AG08396 (cell line): ENCODE data around the gene TMEM250.
"Not testable (repeated sequence)": the region's sequence is repeated elsewhere in the genome, so short reads cannot be mapped to it uniquely, and the experiment has no call there.

Experiments used
- DNase-seq: peaks from one replicate; pipeline ENCODE4 v3.0.0; 2012; ENCODE audit warnings: low spot score, mixed read lengths

Gene TMEM250

DNA sequence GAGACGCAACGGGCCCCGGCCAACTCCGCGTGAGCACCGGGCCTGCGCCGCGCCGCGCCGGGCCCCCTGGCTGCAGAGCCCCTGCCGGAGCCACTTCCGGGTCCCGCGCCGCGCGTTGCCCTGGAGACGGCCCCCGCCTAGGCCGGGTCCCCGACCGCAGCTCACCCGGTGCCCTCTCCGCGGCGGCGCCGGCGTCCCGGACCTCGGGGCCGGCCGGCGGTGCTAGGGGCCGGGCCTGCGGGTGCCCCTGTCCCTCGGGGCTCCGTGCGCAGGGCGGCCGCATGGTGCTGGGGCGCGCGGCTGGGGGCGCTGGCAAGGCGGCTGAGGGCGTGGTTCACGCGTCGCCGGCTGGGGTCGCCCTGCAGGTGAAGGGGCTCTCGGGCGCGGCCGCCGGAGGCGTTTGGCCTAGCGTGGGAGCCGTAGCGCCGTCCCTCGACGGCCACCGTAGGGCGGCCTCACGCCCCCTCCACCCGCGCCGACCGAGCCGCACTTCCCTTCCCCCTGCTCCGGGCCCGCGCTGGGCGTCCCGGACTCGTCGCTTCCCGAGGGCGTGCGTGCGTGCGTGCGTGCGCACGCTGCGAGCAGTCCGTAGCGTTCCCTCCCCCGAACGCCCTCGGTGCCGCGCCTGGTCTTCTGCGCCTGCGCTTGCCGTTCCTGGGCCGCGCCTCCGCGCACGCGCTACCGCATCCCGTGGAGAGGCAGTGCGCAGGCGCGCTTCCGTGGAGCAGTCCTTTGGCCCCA, at the start of gene TMEM250:
TSS of gene TMEM250 (minus strand) at position 556 of the 741 bp plus-strand sequence. CDS start 1,975 bp downstream, outside the sequence.
- peak; percentile 100 for DNase-seq

GRCh38 chr9:136163248-136163850, 44.7 kb upstream of the TMEM250 start:
- no peak for DNase-seq

GRCh38 chr9:136160995-136161610, 42.4 kb upstream of the TMEM250 start:
- no peak for DNase-seq

DNA sequence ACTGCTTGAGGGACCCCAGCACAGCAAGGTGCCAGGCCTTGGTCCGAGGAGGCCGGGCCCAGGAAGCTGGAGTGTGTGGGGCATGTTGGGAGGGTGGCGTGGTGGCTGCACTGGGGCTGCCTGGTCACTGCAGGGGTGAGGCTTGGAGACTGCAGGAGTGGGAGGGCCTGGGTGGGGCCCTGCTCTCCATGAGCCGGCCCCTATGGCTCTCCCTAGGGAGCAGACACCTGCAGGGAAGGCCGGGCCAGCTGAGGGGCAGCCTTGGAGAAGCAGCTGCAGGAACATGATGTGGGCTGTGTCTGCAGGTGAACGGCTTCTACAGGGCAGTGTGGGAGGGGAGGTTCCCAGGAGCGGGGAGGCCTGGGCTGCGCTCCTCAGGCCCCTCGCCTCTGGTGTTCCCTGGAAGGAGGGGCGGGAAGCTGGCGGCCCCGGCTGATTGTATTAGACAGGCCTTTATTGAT, 41.7 kb upstream of the TMEM250 start:
- no peak for DNase-seq

GRCh38 chr9:136159851-136160250, 41.2 kb upstream of the TMEM250 start:
- no peak for DNase-seq

GRCh38 chr9:136157477-136158265, 39.0 kb upstream of the TMEM250 start:
- DNase-seq, result no peak

DNA sequence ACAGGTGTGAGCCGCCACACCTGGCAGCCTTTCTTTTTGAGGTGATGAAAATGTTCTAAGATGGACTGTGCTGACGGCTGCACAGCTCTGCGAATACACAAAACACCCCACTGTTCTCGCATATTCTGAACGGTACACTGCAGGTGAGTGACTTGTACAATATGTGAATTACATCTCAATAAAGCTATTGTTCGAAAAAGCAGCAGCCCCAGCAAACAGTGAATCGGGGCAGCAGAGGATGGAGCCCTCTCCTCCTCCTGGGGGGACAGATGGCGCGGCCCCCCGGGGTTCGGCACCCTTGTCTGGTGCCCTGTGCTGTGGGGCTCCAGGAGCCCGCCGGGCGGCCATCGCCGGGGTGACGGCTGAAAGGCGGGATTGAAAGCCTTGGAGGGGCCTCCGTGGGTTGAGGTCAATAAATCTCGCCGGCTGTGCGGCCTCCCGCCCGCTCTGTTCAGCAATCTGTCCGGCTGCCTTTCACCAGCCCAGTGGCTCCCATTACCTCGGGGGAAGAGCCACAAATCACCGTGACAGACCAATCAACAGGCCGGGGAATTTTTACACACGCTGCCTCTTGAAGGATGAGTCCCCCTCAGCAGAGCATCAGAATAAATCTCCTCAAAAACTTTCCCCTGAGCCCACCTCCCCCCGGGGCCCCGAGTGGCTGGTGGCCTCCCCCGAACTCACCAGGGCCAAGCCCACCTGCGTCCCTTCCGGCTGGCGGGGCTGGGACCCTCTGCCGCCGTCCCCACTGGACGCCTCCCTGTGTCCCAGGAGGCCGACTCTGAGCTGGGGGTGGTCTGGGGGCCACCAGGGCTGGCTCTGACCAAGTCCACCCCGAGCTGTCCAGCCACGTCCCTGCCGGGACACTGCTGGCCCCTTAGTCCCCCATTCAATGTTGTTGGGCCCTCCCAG, 37.8 kb upstream of the TMEM250 start:
- DNase-seq, result no peak

GRCh38 chr9:136155576-136155975, 36.9 kb upstream of the TMEM250 start:
- DNase-seq, result no peak

GRCh38 chr9:136154943-136155342, 36.3 kb upstream of the TMEM250 start:
- DNase-seq, result no peak

DNA sequence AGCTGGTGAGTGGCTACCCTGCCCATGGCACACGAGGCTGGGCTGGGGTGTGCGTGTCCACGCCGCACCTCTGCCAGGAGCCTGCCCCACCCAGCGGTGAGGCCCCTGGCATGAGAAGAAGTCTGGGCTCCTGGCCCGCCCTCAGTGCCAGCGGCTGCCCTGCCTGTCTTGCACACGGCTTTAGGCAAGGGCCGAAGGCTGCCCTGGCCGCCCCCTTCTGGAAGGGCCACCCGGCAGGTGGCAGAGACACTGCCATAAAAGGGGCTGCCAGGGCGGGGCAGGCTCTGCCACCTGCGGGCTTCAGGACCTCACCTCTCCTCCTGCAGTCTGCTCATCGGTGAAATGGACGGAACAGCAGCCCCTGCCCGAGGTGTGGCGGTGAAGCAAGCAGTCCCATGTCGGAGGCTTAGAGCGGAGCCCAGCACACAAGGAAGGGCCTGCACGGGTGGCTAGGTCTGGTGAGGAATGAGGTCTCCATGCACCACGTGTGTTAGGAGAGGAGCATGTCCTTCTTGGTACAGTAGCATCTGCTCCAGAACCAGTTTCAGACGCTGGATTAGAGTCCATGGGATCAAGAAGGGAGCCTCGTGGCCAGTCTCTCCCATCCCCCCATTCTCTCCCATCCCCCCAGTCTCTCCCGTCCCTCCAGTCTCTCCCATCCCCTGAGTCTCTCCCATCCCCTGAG, 34.8 kb upstream of the TMEM250 start:
- DNase-seq, result no peak

GRCh38 chr9:136152931-136153330, 34.3 kb upstream of the TMEM250 start:
- DNase-seq, result no peak

- DNase-seq, result no peak
Measured at GRCh38 chr9:136152543-136152866, 33.8 kb upstream of the TMEM250 start.

GRCh38 chr9:136151848-136152542, 33.3 kb upstream of the TMEM250 start:
- DNase-seq, result no peak

DNA sequence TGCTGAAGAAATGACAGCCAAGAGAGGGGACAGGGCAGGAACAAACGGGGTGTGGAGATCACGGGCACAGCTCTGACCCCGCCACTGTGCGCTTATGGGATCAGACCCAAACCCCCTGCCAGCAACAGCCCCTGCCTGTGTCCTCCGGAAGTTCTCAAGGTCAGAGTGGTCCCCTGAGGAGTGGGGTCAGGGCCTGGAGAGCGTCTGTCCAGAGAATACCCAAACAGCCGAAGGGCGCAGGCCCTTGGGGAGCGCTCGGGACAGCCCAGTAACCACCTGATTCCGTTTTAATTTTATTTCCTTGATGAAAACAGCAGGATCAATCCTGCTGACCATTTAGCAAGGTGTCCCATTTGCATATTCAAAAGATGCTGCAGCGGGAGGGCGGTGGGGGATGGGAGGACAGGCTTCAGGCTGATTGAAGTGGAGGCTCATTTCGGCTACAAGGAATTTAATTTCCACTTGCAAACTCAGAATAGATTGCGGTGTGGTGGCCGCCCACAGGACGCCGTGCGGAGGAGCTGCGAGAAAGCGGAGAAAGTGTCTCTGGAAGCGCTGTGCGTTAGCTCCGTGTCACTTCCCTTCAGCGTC, 32.6 kb upstream of the TMEM250 start:
- no peak for DNase-seq

DNA sequence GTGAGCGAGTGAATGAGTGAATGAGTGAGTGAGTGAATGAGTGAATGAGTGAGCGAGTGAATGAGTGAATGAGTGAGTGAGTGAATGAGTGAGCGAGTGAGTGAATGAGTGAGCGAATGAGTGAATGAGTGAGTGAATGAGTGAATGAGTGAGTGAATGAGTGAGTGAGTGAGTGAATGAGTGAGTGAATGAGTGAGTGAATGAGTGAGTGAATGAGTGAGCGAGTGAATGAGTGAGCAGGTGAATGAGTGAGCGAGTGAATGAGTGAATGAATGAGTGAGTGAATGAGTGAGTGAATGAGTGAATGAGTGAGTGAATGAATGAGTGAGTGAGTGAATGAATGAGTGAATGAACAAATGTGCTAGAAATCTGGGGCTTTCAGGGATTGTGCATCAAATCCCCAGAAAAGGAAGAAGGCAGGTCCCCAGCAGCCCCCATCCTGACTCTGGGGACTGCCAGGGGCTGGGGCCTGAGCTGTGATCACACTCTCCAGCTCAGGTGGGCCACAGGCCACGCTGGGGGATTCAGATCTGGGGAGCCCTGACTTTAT, 32.1 kb upstream of the TMEM250 start:
- DNase-seq, result not testable (repeated sequence)

GRCh38 chr9:136149853-136150252, 31.2 kb upstream of the TMEM250 start:
- no peak for DNase-seq

- no peak for DNase-seq
Measured at GRCh38 chr9:136149337-136149736, 30.7 kb upstream of the TMEM250 start.

DNA sequence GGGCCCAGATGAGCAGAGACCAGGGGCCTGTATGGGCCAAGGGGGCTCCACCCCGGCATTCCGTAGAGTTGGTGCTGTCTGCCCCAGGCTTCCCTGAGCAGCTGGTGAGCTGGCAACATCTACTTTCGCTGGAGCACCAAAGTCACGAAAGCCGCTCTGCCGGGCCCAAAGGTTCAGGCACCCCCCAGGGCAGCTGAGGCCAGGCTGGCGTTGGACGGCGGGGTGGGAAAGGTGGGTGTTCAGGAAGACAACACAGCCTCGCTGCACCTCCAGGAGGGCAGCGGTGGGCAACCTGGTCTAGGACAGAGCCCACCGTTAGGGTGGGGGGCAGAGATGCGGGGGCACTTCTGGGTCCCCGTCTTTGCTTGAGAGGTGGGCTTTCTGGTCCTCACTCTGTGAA, 30.1 kb upstream of the TMEM250 start:
- no peak for DNase-seq

DNA sequence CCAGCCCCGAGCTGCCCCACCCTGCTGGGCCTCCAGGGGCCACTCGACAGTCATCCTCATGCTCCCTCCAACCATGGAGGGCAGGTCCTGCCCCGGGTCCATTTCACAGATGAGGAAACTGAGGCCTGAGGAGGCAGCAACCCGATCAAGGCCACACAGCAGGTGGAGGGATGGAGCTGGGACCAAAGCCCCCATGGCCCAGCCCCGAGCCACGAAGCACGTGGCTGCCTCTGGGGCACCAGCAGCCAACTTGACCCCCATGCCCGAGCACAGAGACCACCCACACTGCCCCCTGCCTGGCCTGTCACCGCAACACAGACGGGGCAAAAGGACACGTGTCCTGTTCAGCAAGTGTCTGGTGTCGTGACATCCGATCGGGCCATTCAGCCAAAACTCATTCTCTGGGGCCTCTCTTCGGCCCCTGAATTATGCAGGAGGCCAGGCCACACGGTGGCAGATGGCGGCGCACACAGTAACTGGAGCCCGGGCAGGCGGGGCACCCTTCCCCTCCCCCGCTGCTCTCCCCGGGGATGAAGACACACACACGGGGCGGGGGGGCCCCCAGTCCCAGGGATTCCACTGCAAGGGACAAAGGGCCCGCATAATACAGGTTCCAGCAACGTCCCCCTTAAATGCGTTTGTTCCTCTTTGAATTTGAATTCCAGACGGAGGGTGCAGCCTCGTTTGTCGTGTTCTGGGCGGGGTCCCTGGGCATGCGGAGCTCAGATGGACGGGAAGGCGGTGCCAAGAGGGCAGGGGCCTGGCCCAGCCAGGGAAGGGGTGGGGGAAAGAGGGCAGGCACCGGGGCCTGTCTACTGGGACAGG, 29.4 kb upstream of the TMEM250 start:
- DNase-seq, result no peak
